ENCODE data around the gene TOM1L1. TPM values are rescaled to one million over a fixed set of nuclear protein-coding genes. Genes with fewer than 3 reads are reported as not detected.

The TOM1L1 gene
- total RNA-seq, 1 experiment from 2014 or later = 35.2 TPM

Other genes starting within 250 kb of the TOM1L1 start
- gene COX11, start 67.8 kb downstream of the TOM1L1 start, total RNA-seq (2014; rRNA removed; shearing (Covaris generic); ENCODE audit: low replicate concordance) = 80.2 and 100 TPM in 2 replicates
- gene STXBP4, start 67.9 kb downstream of the TOM1L1 start, total RNA-seq (2014; rRNA removed; shearing (Covaris generic); ENCODE audit: low replicate concordance) = 1.1 and 2.1 TPM in 2 replicates